ENCODE results near the gene ELL.

ELL gene

GRCh38 chr19:18440415-18440877 lies 81.4 kb downstream of the ELL start:
- TF ChIP-seq CTCF (IDR thresholded peaks at IDR 0.05) (peak; percentile 20; the same call in 1 of the 2 replicates), ZFX (IDR thresholded peaks at IDR 0.05; ENCODE audit: borderline replicate concordance) (no peak)
- H3K27ac ChIP-seq: no peak overlapping the region

GRCh38 chr19:18439910-18440237 lies 82.0 kb downstream of the ELL start:
- peak overlapping the region; percentile 93; the same call in 1 of the 2 replicates for H3K27ac ChIP-seq
- no peak for TF ChIP-seq CTCF (IDR thresholded peaks at IDR 0.05)
- TF ChIP-seq ZFX (IDR thresholded peaks at IDR 0.05; ENCODE audit: borderline replicate concordance): no peak

GRCh38 chr19:18439025-18439909 lies 82.6 kb downstream of the ELL start:
- H3K27ac ChIP-seq: peak overlapping the region; percentile 93
- no peak for TF ChIP-seq CTCF (IDR thresholded peaks at IDR 0.05)
- TF ChIP-seq ZFX (IDR thresholded peaks at IDR 0.05; ENCODE audit: borderline replicate concordance): no peak

GRCh38 chr19:18438331-18439024 lies 83.4 kb downstream of the ELL start:
- no peak for TF ChIP-seq CTCF (IDR thresholded peaks at IDR 0.05)
- no peak for TF ChIP-seq ZFX (IDR thresholded peaks at IDR 0.05; ENCODE audit: borderline replicate concordance)
- H3K27ac ChIP-seq: peak overlapping the region; percentile 93

- TF ChIP-seq ZFX (IDR thresholded peaks at IDR 0.05; ENCODE audit: borderline replicate concordance) (no peak), CTCF (IDR thresholded peaks at IDR 0.05) (no peak)
- peak within 1 kb of the TSS; percentile 93 for H3K27ac ChIP-seq
These were observed 84.2 kb downstream of the ELL start, which contains the start of gene ISYNA1 for GRCh38 chr19:18437491-18438330. Gene ISYNA1 (minus strand): TSS chr19:18438133. CDS start chr19:18437979, 154 bp downstream.

- TF ChIP-seq CTCF (IDR thresholded peaks at IDR 0.05) (no peak), ZFX (IDR thresholded peaks at IDR 0.05; ENCODE audit: borderline replicate concordance) (no peak)
- peak overlapping the region; percentile 93 for H3K27ac ChIP-seq
These were observed 85.0 kb downstream of the ELL start for GRCh38 chr19:18436671-18437490.
